CD8-positive, alpha-beta memory T cell (primary cell): ENCODE results near the gene YIPF5. TPM values are rescaled to one million over a fixed set of nuclear protein-coding genes. Genes with fewer than 3 reads are reported as not detected.

Source experiments
- CTCF ChIA-PET: fragments of 350-600 bp; sonication (Branson Sonifier 250); formaldehyde crosslinking; loops from one replicate; lab custom pipeline; 2021; ENCODE audit warnings: antibody characterized with exemption; lab: Charles Lee
- POLR2A ChIA-PET: fragments of 350-600 bp; sonication (Branson Sonifier 250); formaldehyde crosslinking; loops from one replicate; lab custom pipeline; 2021; ENCODE audit warnings: antibody characterized with exemption; lab: Charles Lee
- DNase-seq, 5 donors: peaks; one replicate each; pipeline versions ENCODE4 v3.0.0 to v3.0.0-alpha.2; 2020 to 2022; ENCODE audit warnings: mixed read lengths in 1 of 5
- H3K27ac ChIP-seq: one replicate; pipeline ENCODE4 v1.7.0; 2013; ENCODE audit warnings: low read depth, mild to moderate bottlenecking, low read length, moderate library complexity
- H3K27me3 ChIP-seq: 2 replicates; pipeline ENCODE4 v1.7.0; 2013; ENCODE audit warnings: low read length, mild to moderate bottlenecking; ENCODE audit not compliant: insufficient read depth, poor library complexity, severe bottlenecking
- H3K36me3 ChIP-seq: 2 replicates; pipeline ENCODE4 v1.7.0; 2013; ENCODE audit warnings: mild to moderate bottlenecking, low read length, moderate library complexity; ENCODE audit not compliant: insufficient read depth
- H3K4me1 ChIP-seq: 2 replicates; pipeline ENCODE4 v1.7.0; 2013; ENCODE audit warnings: mild to moderate bottlenecking, low read length, moderate library complexity; ENCODE audit not compliant: insufficient read depth
- H3K4me3 ChIP-seq: 2 replicates; pipeline ENCODE4 v1.7.0; 2013; ENCODE audit warnings: mild to moderate bottlenecking, low read length
- H3K9me3 ChIP-seq: 2 replicates; pipeline ENCODE4 v1.7.0; 2013; ENCODE audit warnings: mild to moderate bottlenecking, low read length
- H3K27ac Mint-ChIP-seq, 8 donors: one replicate each; pipeline ENCODE4 v1.8.0; 2020 to 2021; ENCODE audit warnings: mixed read lengths in 8 of 8, mild to moderate bottlenecking in 6 of 8, inconsistent platforms in 3 of 8, moderate library complexity in 3 of 8
- H3K27me3 Mint-ChIP-seq, 2 donors: one replicate each; pipeline ENCODE4 v1.8.0; 2020 to 2021; ENCODE audit warnings: mixed read lengths in 2 of 2, mild to moderate bottlenecking in 1 of 2, moderate library complexity in 1 of 2
- H3K36me3 Mint-ChIP-seq, 3 donors: one replicate each; pipeline ENCODE4 v1.8.0; 2020 to 2021; ENCODE audit warnings: mixed read lengths in 3 of 3, inconsistent platforms in 1 of 3, mild to moderate bottlenecking in 1 of 3
- H3K4me1 Mint-ChIP-seq, 3 donors: one replicate each; pipeline ENCODE4 v1.8.0; 2020 to 2021; ENCODE audit warnings: mixed read lengths in 3 of 3, inconsistent platforms in 1 of 3, mild to moderate bottlenecking in 1 of 3
- H3K4me3 Mint-ChIP-seq, 7 donors: one replicate each; pipeline ENCODE4 v1.8.0; 2020 to 2021; ENCODE audit warnings: mixed read lengths in 7 of 7, mild to moderate bottlenecking in 6 of 7, moderate library complexity in 4 of 7, inconsistent platforms in 2 of 7
- H3K9me3 Mint-ChIP-seq, 5 donors: one replicate each; pipeline ENCODE4 v1.8.0; 2020 to 2022; ENCODE audit warnings: mixed read lengths in 5 of 5, mild to moderate bottlenecking in 3 of 5, moderate library complexity in 2 of 5, inconsistent platforms in 1 of 5
- polyA plus RNA-seq: library from polyadenylated mRNA; unstranded; fragments of 300-500 nt; fragmentation: Illumina TruSeq; gene quantifications from one replicate; pipeline ENCODE4 v1.2.3, GENCODE V29; 2021
- total RNA-seq, 2 experiments: library from RNA; stranded (reverse); gene quantifications; one replicate each; pipeline ENCODE4 v1.2.3, GENCODE V29; 2021

The YIPF5 gene
- total and polyA plus RNA-seq, 3 experiments from 2014 or later: 40.8 to 68.2 (median 42.0) TPM

DNA sequence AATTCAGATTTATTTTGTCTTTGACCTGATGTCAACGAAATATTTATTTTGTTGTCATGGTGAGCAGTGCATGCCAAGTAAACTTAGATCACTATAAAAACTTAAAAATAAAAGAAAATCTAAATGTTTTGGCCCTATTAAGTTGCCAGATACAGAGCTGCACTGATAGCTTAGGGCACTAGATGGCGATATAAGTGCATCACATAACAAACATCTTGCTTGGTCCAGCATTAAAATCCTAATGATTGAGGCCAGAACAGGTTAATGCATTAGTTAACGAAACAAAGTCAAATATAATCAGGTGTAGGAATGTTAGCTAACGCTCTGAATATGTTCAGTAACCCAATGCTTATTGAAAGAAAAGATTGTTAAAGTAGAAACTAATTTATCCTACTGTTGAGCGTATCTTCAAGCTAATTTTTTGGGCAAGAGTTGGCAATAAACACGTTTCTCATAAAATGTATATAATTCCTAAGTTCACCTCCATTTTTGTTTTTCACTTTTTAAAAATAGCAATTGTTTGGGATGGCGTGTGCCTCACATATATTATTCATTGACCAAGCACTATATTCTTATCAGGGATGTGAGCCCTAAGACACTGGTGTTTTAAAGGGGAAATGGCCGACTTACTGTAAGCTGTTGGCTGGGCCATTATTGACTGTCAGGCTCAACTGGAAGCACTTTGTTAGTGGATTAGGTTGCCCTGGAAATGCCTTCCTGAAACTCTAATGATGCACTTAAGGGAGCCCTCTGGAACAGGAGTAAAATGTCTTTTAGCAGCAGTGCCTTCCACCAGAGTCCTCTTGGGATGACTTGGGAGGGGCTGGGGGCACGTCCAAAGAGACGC lies 33.5 kb upstream of the YIPF5 start:
- H3K27me3 ChIP-seq: peaks cover 12% of the 10 kb centered on the region
- H3K27me3 Mint-ChIP-seq: peaks cover 39 to 88% of the 10 kb centered on the region in 2 donors
- H3K4me1 Mint-ChIP-seq: peaks cover 2 to 5% (median 5%) of the 10 kb centered on the region in 3 donors
- no peaks in the 10 kb centered on the region for H3K9me3 Mint-ChIP-seq
- H3K4me3 ChIP-seq: no peak overlapping the region
- CTCF ChIA-PET: interaction anchor here (0.7 to 2.1 kb wide), 13 partner anchors 9 to 1622 kb away, joined by 3 to 17 read pairs (median 4); partner anchors contain the start of genes KCTD16 and YIPF5
- H3K36me3 ChIP-seq: no peaks in the 10 kb centered on the region
- no peaks in the 10 kb centered on the region for H3K36me3 Mint-ChIP-seq
- no peak overlapping the region for H3K27ac ChIP-seq
- H3K27ac Mint-ChIP-seq: no peak overlapping the region
- H3K9me3 ChIP-seq: no peaks in the 10 kb centered on the region
- peak in 3 of 5 donors; percentile 26 to 50 (median 31) for DNase-seq
- POLR2A ChIA-PET: no interaction called here
- H3K4me3 Mint-ChIP-seq: no peak overlapping the region
- no peaks in the 10 kb centered on the region for H3K4me1 ChIP-seq

DNA sequence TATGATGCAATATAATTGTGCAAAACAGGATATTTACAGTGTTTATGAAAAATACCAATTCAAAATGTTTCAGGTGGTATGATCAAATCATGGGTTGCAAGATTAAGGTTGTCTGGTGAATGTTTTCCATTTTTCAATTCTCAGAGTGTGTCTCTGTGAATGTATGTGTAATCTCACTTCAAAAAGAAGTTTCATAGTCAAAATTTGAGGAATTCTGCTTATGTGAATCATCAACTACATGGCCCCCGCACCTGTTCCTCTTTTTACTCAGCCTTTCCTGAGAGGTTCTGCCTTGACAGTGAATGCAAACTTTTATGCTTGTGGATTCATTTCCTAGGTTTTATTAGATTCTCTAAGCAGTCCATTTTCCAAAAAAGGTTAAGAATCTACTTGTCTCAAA lies 32.3 kb upstream of the YIPF5 start:
- Histone ChIP-seq H3K4me1 (no peaks in the 10 kb centered on the region), H3K27ac (no peak overlapping the region), H3K4me3 (no peak overlapping the region), H3K27me3 (peaks cover 12% of the 10 kb centered on the region), H3K36me3 (no peaks in the 10 kb centered on the region), H3K9me3 (no peaks in the 10 kb centered on the region)
- CTCF ChIA-PET: interaction anchor here (1.0 to 2.1 kb wide), 3 partner anchors 8 to 19 kb away, joined by 3 to 17 read pairs (median 7); no protein-coding TSS in a partner anchor
- peaks cover 36 to 83% of the 10 kb centered on the region in 2 donors for H3K27me3 Mint-ChIP-seq
- no peaks in the 10 kb centered on the region for H3K36me3 Mint-ChIP-seq
- H3K9me3 Mint-ChIP-seq: no peaks in the 10 kb centered on the region
- no peak overlapping the region for H3K4me3 Mint-ChIP-seq
- POLR2A ChIA-PET: no interaction called here
- H3K27ac Mint-ChIP-seq: no peak overlapping the region
- peaks cover 2 to 5% (median 5%) of the 10 kb centered on the region in 3 donors for H3K4me1 Mint-ChIP-seq
- DNase-seq: no peak

DNA sequence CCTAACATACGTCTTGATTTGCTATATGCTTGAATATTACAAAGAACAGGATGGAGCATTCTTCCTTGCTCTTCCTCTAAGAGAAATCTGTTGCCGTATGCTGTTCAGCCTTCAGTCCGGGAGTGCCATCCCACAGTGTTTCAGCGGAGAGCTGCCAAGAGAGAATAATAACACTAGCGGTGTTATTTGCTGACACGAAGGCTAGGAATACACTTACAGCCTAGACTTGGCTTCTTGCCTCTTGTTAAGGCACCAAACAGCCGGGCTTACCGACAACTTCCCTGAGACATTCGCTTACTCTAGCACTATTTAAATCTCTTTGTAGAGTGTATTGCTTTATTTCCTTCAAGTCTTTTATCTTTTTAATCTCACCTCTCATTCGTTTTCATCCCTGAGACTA lies 31.6 kb upstream of the YIPF5 start:
- no peak overlapping the region for H3K27ac Mint-ChIP-seq
- H3K9me3 Mint-ChIP-seq: no peaks in the 10 kb centered on the region

DNA sequence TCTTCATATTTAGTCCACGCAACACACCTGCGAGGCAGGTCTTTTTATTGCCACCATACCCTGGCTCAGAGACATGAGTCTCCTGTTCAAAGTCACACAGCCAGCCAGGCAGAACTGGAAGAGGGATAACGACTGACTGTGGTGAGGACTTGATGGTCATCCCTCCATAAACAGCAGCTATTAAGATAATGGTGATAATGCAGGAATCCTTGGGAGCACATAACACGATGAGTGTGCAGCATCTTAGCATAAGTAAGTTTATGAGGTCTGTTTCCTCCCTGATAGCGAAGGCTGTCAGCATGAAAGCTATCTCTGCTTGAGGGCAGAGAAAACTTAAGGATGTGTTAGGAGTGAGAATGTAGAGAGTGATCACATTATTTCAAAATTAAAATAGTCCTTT lies 31.1 kb upstream of the YIPF5 start:
- Mint-ChIP-seq H3K4me1 (peaks cover 2 to 5% (median 5%) of the 10 kb centered on the region in 3 donors), H3K36me3 (no peaks in the 10 kb centered on the region), H3K9me3 (no peaks in the 10 kb centered on the region), H3K4me3 (no peak overlapping the region), H3K27ac (no peak overlapping the region), H3K27me3 (peaks cover 35 to 72% of the 10 kb centered on the region in 2 donors)
- peaks cover 12% of the 10 kb centered on the region for H3K27me3 ChIP-seq
- H3K27ac ChIP-seq: no peak overlapping the region
- no peaks in the 10 kb centered on the region for H3K36me3 ChIP-seq
- H3K4me3 ChIP-seq: no peak overlapping the region
- DNase-seq: no peak
- no peaks in the 10 kb centered on the region for H3K4me1 ChIP-seq
- CTCF ChIA-PET: no interaction called here
- POLR2A ChIA-PET: no interaction called here
- H3K9me3 ChIP-seq: no peaks in the 10 kb centered on the region

More for the DNA sequence above, 31.6 kb upstream of the YIPF5 start:
- H3K27me3 Mint-ChIP-seq: peaks cover 36 to 77% of the 10 kb centered on the region in 2 donors
- Histone ChIP-seq H3K36me3 (no peaks in the 10 kb centered on the region), H3K9me3 (no peaks in the 10 kb centered on the region), H3K27me3 (peaks cover 12% of the 10 kb centered on the region), H3K27ac (no peak overlapping the region), H3K4me3 (no peak overlapping the region), H3K4me1 (no peaks in the 10 kb centered on the region)
- POLR2A ChIA-PET: no interaction called here
- peaks cover 2 to 5% (median 5%) of the 10 kb centered on the region in 3 donors for H3K4me1 Mint-ChIP-seq
- CTCF ChIA-PET: no interaction called here
- no peaks in the 10 kb centered on the region for H3K36me3 Mint-ChIP-seq
- no peak for DNase-seq
- H3K4me3 Mint-ChIP-seq: no peak overlapping the region

DNA sequence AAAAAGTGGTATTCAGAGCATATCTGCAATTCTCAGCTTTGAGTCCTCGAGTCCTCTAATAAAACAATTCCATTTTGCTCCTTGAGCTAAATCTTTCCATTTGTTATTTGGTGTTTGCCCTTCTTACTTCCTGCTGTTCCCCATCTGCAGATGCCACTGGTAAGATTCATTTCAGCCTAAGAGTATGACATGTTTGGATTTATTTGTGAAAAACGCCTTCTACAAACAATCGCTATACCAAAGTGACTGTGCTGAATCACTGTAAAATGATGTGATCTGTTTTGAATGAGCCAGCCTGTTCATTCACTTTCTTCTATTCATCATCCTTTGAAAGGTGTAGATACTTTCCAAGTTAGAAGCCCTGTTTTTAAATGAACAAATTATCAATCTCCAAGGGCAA lies 27.9 kb upstream of the YIPF5 start:
- Histone ChIP-seq H3K4me1 (no peaks in the 10 kb centered on the region), H3K27ac (no peak overlapping the region), H3K27me3 (no peaks in the 10 kb centered on the region), H3K9me3 (no peaks in the 10 kb centered on the region), H3K4me3 (no peak overlapping the region), H3K36me3 (no peaks in the 10 kb centered on the region)
- peaks cover 16 to 42% of the 10 kb centered on the region in 2 donors for H3K27me3 Mint-ChIP-seq
- H3K27ac Mint-ChIP-seq: no peak overlapping the region
- ChIA-PET CTCF (no interaction called here), POLR2A (no interaction called here)
- H3K9me3 Mint-ChIP-seq: no peaks in the 10 kb centered on the region
- H3K36me3 Mint-ChIP-seq: no peaks in the 10 kb centered on the region
- H3K4me1 Mint-ChIP-seq: no peaks in the 10 kb centered on the region
- no peak for DNase-seq
- no peak overlapping the region for H3K4me3 Mint-ChIP-seq

DNA sequence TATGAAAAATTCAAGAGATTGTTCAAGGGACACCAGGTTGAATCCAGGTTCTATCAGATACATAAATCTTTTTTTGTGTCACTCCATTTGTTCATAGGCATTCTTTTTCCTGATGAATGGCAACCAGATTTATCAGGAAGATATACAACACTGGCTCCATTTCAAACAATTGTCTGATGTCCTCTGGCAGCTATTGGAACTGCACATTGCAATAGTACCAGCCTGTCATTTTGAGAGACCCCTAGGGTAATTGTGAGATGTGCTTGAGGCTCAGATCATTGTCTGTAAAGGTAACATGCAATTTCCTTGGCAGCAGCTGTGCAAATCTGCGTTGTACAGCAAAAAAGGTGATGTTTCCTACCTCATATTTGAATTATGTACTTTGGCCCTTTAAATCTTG lies 26.2 kb upstream of the YIPF5 start:
- peaks cover 9% of the 10 kb centered on the region for H3K4me1 ChIP-seq
- Mint-ChIP-seq H3K9me3 (no peaks in the 10 kb centered on the region), H3K4me3 (no peak overlapping the region), H3K36me3 (no peaks in the 10 kb centered on the region), H3K27ac (no peak overlapping the region), H3K4me1 (no peaks in the 10 kb centered on the region), H3K27me3 (peaks cover 7 to 26% of the 10 kb centered on the region in 2 donors)
- ChIA-PET CTCF (interaction anchor here (1.9 kb wide), 1 partner anchor 26 kb away, joined by 6 read pairs; the partner anchor contains the start of genes KCTD16 and YIPF5), POLR2A (no interaction called here)
- no peaks in the 10 kb centered on the region for H3K9me3 ChIP-seq
- DNase-seq: no peak
- no peak overlapping the region for H3K4me3 ChIP-seq
- H3K27ac ChIP-seq: no peak overlapping the region
- H3K36me3 ChIP-seq: no peaks in the 10 kb centered on the region
- H3K27me3 ChIP-seq: no peaks in the 10 kb centered on the region

DNA sequence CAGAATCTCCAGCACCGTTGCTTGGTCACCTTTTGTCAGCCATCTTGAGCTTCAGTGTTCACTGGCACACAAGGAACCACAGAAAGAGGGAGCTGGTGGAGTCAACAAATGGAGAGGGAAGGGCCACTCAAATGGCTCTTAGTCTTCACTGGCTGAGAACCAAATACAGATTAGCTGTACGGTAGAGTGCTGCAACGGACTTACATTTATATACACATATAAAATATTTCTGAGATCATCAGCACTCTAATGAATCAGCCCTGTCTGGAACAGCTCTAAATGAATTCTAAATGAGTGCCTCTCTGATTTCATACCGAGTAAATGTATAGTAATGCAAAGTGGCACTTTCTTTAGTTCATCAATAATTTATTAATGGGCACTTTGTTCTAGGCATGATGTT lies 25.0 kb upstream of the YIPF5 start:
- Histone ChIP-seq H3K9me3 (no peaks in the 10 kb centered on the region), H3K27ac (no peak overlapping the region), H3K27me3 (no peaks in the 10 kb centered on the region), H3K4me1 (peaks cover 21% of the 10 kb centered on the region), H3K36me3 (no peaks in the 10 kb centered on the region), H3K4me3 (no peak overlapping the region)
- peak overlapping the region in 1 of 8 donors; percentile 81 for H3K27ac Mint-ChIP-seq
- no peaks in the 10 kb centered on the region for H3K4me1 Mint-ChIP-seq
- CTCF ChIA-PET: interaction anchor here (1.9 to 3.0 kb wide), 2 partner anchors 8 to 25 kb away, joined by 6 to 17 read pairs; partner anchors contain the start of genes KCTD16 and YIPF5
- no peaks in the 10 kb centered on the region for H3K9me3 Mint-ChIP-seq
- H3K36me3 Mint-ChIP-seq: no peaks in the 10 kb centered on the region
- peaks cover 2 to 17% of the 10 kb centered on the region in 2 donors for H3K27me3 Mint-ChIP-seq
- no peak for DNase-seq
- H3K4me3 Mint-ChIP-seq: no peak overlapping the region
- POLR2A ChIA-PET: no interaction called here

DNA sequence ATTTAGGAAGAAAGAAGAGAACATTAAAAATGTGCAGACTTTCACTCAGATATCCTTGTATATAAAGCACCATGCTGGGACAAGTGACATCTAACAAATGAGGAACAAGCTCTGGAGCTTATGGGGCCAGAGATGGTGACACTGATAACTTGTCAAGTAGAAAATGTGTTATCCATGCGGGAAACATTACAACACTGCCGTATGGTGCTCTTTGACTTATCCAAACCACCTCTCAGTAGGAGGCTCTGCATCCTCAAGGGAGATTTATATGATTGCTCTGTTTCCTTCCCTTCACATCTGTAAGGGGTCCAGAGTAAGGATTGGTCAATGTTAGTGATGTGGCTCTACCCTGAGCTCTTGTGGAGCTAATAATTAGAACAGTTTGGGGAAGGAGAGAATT lies 23.7 kb upstream of the YIPF5 start:
- no peaks in the 10 kb centered on the region for H3K9me3 Mint-ChIP-seq
- no peaks in the 10 kb centered on the region for H3K36me3 Mint-ChIP-seq
- H3K27ac Mint-ChIP-seq: peak overlapping the region in 1 of 8 donors; percentile 36
- H3K27me3 ChIP-seq: no peaks in the 10 kb centered on the region
- no peak overlapping the region for H3K27ac ChIP-seq
- H3K27me3 Mint-ChIP-seq: peaks cover 0 to 7% of the 10 kb centered on the region in 2 donors
- no peaks in the 10 kb centered on the region for H3K36me3 ChIP-seq
- ChIA-PET CTCF (interaction anchor here (1.1 to 3.0 kb wide), 2 partner anchors 10 to 23 kb away, joined by 4 to 17 read pairs; partner anchors contain the start of genes KCTD16 and YIPF5), POLR2A (no interaction called here)
- peaks cover 0 to 2% (median under 1%) of the 10 kb centered on the region in 3 donors for H3K4me1 Mint-ChIP-seq
- H3K4me3 Mint-ChIP-seq: no peak overlapping the region
- H3K4me1 ChIP-seq: peaks cover 34% of the 10 kb centered on the region
- H3K4me3 ChIP-seq: no peak overlapping the region
- H3K9me3 ChIP-seq: no peaks in the 10 kb centered on the region
- no peak for DNase-seq
